GM21423 (cell line): Measurements from ENCODE around the gene UNC5C.

Source experiments
- ATAC-seq: cut with Tn5 transposase; IDR thresholded peaks from one replicate; pipeline ENCODE4 v1.9.1; 2021; ENCODE audit warnings: mild to moderate bottlenecking, moderate library complexity; ENCODE audit not compliant: unreplicated experiment

UNC5C gene

GRCh38 chr4:95360256-95360903 is 188.4 kb downstream of the UNC5C start:
- no peak for ATAC-seq

- no peak for ATAC-seq
These were observed 190.4 kb downstream of the UNC5C start for GRCh38 chr4:95358421-95358820.

GRCh38 chr4:95355021-95355420 is 193.8 kb downstream of the UNC5C start:
- ATAC-seq: no peak

- ATAC-seq: no peak
These were observed 200.4 kb downstream of the UNC5C start for GRCh38 chr4:95348418-95348817.

GRCh38 chr4:95343235-95343634 is 205.5 kb downstream of the UNC5C start:
- no peak for ATAC-seq

- no peak for ATAC-seq
These were observed 208.6 kb downstream of the UNC5C start for GRCh38 chr4:95340191-95340590.

- no peak for ATAC-seq
These were observed 223.1 kb downstream of the UNC5C start for GRCh38 chr4:95325665-95326064.

GRCh38 chr4:95319169-95319568 is 229.6 kb downstream of the UNC5C start:
- ATAC-seq: no peak

GRCh38 chr4:95318483-95318882 is 230.3 kb downstream of the UNC5C start:
- no peak for ATAC-seq

GRCh38 chr4:95318044-95318443 is 230.7 kb downstream of the UNC5C start:
- no peak for ATAC-seq

GRCh38 chr4:95317085-95317793 is 231.5 kb downstream of the UNC5C start:
- no peak for ATAC-seq

GRCh38 chr4:95314573-95314972 is 234.2 kb downstream of the UNC5C start:
- ATAC-seq: no peak

- no peak for ATAC-seq
These were observed 243.9 kb downstream of the UNC5C start for GRCh38 chr4:95304898-95305297.

GRCh38 chr4:95300304-95300703 is 248.5 kb downstream of the UNC5C start:
- ATAC-seq: no peak

- no peak for ATAC-seq
These were observed 252.7 kb downstream of the UNC5C start for GRCh38 chr4:95296052-95296451.

GRCh38 chr4:95295157-95295556 is 253.6 kb downstream of the UNC5C start:
- ATAC-seq: no peak

GRCh38 chr4:95294321-95294720 is 254.5 kb downstream of the UNC5C start:
- ATAC-seq: no peak

GRCh38 chr4:95293014-95293413 is 255.8 kb downstream of the UNC5C start:
- no peak for ATAC-seq

- no peak for ATAC-seq
These were observed 258.1 kb downstream of the UNC5C start for GRCh38 chr4:95290702-95291101.

GRCh38 chr4:95289028-95289634 is 259.6 kb downstream of the UNC5C start:
- ATAC-seq: peak; percentile 80

GRCh38 chr4:95288552-95288951 is 260.2 kb downstream of the UNC5C start:
- no peak for ATAC-seq

- no peak for ATAC-seq
These were observed 263.0 kb downstream of the UNC5C start for GRCh38 chr4:95285797-95286196.
